ENCODE measurements around the gene BCL7C.
A peak's percentile ranks its signal among the peaks of the same experiment; 100 is the strongest.

The BCL7C gene

DNA sequence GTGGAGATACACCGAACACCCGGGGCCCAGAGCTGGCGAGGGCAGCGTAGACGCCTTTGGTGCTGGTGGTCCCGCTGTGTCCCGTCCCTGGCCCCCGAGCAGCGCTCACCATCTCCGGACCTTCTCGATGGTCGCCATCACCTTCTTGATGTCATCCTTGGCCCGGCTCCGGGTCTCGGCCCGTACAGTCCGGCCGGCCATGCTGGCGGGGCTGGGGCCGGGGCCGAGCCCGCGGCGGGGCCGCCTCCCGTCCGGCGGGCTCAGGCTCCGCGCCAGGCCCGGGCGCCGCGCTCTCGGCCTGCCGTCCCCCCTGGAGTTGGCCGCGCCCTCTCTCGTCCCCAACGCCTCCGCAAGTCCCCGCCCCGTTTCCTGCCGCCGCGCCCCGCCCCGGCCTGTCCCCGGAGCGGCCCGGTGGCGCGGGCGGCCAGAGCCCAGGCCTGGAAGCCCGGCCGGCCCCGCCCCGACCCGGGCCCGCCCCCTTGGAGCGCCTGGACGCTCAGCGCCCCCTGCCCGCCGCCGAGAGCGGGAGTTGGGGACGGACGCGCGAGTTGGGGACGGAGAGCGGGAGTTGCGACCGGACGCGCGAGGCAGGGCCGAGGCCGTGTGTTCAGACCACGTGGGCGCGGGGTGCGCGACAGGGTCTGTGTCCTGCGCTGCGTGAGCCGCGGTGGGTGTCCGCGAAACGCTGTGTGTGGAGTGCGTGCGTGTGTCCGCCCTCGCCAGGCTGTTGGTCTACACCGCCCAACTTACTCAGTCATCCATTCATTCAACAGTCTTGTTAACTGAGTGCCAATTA, at the start of gene BCL7C:
Gene BCL7C (minus strand): TSS at position 334 of the 796 bp plus-strand sequence. CDS start 133 bp downstream, at position 201.
- DNase-seq (ENCODE audit: low read depth) = peak; percentile 92

DNA sequence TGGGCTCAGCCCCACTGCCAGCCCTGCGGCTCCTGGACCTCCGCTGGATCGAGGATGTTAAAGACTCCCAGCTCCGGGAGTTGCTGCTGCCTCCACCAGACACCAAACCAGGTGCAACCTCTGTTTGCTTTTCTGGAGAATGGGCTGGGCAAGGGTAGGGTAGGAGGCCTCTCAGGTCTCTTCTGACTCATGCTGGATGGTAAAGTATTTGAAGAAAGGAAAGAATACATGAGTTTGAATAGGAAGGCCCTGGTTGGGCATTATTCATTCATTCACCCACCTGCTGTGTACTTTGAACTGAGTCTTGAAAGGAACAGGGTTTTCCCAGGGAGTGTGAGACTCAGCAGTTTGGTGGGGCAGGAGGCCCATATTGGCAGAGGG, 48.5 kb upstream of the BCL7C start:
- DNase-seq (ENCODE audit: low read depth) = no peak

DNA sequence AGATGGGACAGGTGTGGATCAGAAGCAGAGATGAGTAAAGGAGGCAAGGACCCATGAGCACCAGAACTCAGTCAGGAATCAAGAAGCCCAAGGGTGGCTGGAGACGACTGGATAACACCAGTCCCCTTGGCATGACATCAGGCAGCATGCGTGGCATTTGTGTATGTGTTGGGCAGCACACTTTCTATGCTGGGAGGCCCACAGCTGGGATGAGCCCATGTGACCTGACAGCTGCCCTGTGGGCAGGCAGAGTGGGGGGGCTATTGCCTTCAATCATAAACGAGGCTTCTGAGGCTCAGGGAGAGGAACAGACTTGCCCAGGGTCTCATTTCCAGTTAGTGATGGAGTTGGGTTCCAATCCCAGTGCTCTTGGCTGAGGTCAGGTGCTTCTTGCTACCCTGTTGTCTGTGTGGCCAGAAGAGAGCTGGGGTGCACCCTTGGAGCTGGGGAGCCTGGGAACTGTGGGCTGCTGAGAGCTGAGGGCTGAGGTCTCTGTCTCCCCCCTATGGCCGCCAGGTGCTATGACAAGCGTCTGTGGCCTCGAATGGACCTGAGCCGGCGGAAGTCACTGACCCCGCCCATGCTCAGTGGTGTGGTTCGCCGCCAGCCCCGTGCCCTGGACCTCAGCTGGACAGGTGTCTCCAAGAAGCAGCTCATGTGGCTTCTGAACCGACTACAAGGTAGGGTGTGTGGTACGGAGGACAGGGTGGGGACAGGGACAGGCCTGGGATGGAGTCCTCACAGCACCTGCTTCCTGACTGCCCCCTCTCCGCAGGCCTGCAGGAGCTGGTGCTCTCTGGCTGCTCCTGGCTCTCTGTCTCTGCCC, 47.9 kb upstream of the BCL7C start:
- DNase-seq (ENCODE audit: low read depth) = peak; percentile 82

DNA sequence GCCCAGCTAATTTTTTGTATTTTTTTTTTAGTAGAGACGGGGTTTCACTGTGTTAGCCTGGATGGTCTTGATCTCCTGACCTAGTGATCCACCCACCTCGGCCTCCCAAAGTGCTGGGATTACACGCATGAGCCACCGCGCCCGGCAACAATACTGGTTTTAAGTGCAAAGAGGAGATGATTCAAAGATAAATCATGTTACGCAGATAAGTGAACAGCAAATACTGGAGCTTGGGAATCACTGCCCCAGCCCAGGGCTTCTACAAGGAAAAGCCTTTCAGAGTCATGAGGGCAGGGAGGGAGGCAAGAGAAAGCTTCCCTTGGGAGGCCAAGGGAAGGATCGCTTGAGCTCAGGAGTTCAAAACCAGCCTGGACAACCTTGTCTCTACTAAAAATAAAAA, 45.7 kb upstream of the BCL7C start:
- peak; percentile 65 for DNase-seq (ENCODE audit: low read depth)

DNA sequence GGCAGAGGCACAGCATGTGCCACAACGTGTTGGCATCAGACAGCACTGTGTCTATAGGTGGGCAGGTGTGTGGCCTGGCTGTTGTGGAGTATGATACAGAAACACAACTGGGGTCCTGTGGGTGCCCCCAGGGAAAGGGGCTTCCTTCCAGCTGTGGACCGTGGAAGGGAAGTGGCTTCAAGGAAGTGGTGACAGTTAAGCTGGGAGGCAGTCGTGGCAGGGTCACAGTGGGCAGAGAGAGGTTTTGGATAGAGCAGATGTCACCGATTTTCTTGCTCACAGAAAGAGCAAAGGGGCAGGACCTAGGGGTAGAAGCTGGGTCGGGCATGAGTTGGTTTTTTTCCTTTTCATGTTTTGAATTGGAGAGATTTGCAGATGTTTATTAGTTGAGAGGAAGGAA, 43.8 kb upstream of the BCL7C start:
- DNase-seq (ENCODE audit: low read depth) = no peak

DNA sequence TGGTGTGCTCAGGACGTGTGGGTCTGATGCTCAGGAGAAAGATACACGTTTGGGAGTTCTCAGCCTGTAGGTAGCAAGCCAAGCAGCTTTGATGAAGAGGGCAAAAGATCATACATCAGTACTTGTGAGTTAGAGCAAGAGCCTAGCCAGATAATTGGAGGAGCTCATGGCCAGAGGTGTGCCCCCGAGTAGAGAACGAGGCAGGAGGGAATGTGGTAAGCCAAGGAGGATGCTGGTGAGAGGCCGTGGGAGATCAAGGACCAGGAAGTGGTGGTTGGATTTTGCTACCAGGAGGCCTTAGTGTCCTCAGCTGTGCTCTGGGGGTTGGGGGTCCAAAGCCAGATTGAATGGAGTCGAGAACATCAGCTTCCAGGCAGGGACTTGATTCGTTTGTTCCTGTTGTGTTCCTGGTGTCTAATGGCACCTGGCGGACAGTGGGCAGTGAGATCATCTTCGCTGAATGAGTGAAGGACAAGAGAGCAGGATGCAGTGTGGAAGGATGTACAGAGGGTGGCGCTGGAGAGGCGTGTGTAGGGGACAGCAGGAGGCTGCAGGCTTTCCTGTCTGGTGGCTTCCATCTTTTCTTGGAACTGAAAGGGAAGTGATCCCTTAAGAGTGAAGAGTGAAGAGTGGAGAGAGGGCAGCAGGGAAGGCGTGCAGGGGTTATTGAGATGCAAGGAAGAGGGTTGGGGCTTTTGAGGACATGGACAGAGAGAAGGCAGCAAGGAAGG, 41.1 kb upstream of the BCL7C start:
- DNase-seq (ENCODE audit: low read depth) = peak; percentile 63

DNA sequence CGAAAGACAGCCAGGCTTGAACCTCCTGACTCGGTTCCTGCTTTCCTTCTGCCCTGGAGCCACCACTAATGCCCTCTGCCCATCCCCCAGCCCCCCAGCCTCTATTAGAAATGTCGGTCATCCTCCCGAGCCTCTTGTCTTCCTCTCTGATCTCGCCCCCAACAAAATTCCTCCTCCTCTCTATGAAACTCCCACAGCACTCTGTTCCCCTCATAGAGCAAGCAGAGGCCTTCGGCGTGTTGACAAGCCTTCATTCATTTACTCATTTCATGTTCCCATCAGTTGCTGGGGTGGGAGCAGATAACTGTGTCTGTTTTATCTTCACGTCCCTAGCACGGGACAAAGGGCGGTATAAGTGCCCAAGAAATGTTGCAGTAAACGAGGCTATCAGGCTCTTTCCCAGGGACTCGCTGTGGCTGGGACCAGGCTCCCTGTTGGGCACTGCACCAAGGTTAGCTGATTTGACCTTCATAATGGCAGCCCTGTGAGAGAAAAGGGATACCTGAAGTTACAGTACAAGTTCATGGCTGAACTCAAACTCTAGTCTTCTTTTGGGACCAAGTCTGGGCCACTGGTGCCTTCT, 37.3 kb upstream of the BCL7C start:
- no peak for DNase-seq (ENCODE audit: low read depth)

DNA sequence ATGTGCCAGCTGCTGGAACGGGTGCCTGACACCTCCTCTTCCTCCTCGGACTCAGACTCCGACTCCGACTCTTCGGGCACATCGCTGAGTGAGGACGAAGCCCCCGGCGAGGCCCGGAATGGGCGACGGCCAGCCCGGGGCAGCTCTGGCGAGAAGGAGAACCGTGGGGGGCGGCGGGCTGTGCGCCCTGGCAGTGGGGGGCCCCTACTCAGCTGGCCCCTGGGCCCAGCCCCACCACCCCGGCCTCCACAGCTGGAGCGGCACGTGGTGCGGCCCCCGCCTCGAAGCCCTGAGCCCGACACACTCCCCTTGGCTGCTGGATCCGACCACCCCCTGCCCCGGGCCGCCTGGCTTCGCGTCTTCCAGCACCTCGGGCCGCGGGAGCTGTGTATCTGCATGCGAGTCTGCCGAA, 36.3 kb upstream of the BCL7C start:
- DNase-seq (ENCODE audit: low read depth) = no peak

DNA sequence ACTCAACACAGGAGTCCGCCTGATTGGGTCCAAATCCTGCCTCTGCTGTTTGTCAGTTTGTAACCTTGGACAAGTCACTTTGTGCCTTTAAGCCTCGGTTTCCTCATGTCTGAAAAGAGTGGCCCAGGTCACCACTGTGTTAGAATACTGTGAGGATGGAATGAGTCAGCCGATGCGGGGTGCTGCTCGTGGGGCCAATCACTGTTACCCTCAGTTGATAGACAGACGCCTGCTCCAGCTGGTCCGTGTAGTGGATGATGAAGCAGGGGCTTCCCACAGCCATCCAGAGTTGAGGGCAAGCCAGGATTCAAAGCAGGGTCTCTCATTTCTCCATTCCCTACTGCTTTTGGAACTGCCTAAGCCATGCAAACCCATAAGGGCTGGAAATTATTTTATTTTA, 35.3 kb upstream of the BCL7C start:
- no peak for DNase-seq (ENCODE audit: low read depth)

DNA sequence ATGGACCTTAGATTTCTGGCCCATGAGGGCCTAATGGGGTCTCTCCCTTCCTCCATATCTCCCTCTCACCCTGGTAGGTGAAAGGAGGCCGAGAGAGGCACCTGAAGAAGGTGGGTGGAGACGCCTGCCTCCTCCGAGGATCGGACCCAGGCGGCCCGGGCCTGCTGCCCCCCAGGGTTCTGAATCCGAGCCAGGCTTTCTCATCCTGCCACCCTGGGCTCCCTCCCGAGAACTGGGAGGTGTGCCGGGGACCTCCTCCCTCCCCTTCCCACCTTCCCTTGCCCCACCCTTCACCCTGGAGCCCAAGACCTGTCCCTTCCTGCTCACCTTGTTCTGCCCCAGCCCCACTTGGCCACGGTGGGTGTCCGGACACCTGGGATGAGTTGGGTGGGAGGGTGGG, 34.5 kb upstream of the BCL7C start:
- no peak for DNase-seq (ENCODE audit: low read depth)

DNA sequence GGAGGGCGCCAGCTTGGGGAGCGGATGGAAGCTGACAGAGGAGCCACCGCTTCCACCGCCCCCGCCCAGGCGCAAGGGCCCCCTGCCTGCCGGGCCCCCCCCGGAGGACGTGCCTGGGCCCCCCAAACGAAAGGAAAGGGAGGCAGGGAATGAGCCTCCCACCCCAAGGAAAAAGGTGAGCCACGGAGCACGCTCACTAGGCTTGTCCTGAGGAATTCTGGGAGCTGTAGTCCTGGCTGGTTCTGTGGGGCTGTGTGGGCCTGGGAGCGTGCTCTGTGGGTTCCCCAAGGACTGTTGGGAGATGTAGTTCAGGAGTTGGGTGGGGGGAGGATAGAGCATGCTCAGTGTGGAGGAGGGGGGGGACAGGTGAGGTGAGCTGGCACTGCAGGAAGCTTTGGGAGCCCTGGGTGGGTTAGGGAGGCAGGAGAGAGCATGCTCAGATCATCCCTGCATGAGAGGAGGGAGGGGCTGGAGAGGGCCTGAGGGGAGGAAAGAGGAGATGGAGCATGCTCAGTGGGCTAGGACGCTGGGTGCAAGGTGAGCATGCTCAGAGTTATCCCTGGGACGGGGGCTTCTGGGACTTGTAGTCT, 34.0 kb upstream of the BCL7C start:
- peak; percentile 64 for DNase-seq (ENCODE audit: low read depth)

DNA sequence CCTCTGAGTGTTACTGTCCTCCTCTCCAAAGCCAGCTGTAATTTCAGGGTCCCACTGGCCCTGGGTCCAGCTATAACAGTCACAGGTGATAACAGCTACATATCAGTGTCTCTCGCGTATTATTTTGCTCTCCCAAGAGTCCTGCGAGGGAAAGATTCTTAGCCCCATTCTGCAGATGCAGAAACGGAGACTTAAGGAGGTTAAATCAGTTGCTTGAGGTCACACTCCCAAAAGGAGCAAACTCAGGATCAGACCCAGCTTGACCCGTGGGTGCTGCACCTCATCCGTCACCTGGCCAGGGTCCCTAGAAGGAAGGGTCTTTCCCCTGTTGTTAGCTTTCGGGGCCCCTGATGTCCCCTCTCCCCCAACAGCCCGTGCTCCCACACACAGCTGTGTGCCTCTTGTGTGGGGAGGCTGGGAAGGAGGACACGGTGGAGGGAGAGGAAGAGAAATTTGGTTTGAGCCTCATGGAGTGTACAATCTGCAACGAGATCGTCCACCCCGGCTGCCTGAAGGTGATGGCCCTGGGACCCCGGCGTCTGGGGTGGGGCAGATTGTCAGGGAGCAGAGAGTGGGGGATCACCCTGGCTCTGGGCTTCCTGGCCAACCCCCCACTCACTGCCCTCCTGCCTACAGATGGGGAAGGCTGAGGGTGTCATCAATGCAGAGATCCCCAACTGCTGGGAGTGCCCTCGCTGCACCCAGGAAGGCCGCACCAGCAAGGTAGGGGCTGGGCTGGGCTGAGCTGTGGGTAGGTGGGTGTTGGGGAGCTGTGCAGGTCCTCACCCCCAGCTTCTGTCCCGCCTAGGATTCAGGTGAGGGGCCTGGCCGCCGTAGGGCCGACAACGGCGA, 33.3 kb upstream of the BCL7C start:
- DNase-seq (ENCODE audit: low read depth) = no peak

DNA sequence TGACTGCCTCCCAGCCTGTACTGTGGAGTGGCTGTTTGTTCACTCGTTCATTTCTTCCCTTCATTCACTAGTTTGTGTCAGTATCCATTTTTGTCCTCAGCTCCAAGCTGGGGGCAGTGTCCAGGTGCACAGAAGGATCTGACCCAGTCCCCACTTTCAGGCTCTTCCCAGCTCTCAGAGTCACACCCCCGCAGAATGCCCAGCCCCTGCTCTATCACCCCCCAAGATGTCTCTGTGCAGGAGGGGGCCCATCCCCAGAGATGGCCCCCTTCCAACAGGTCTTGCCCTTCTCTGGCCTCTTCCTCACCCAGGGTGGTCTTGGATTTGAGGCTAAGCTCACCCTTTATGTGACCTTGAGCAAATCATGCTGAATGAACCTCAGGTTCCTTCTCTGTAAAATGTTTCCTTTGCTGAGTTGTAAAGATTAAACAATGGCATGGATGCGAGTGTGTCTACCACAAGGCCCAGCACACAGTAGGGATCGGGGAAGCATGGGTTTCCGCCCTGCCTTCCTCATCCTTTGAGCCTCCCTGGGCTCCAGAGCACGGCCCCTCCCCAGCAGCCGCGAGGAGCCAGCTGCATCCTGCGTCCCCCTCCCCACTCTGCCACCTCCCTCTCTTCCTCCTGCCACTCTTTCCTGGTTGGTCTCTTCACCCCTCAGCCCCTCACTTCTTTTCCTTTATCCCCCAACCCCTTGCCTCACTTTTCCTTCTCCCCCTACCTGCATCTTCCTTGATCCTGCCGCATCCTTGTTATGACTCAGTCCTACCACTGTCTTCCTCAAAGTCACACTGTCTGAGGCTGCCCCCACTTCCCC, 32.3 kb upstream of the BCL7C start:
- no peak for DNase-seq (ENCODE audit: low read depth)

DNA sequence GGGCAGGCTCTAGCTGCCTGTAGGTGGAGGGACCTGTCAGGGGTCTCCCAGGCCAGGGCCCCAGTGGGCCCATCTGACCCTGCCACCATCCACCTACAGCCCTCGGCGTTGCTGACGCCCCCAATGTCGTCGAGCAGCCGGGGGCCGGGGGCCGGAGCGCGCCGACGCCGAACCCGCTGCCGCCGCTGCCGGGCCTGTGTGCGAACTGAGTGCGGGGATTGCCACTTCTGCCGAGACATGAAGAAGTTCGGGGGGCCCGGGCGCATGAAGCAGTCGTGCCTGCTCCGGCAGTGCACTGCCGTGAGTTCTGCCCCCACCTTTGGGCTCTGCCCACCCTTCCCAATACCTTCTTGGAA, 31.7 kb upstream of the BCL7C start:
- no peak for DNase-seq (ENCODE audit: low read depth)

DNA sequence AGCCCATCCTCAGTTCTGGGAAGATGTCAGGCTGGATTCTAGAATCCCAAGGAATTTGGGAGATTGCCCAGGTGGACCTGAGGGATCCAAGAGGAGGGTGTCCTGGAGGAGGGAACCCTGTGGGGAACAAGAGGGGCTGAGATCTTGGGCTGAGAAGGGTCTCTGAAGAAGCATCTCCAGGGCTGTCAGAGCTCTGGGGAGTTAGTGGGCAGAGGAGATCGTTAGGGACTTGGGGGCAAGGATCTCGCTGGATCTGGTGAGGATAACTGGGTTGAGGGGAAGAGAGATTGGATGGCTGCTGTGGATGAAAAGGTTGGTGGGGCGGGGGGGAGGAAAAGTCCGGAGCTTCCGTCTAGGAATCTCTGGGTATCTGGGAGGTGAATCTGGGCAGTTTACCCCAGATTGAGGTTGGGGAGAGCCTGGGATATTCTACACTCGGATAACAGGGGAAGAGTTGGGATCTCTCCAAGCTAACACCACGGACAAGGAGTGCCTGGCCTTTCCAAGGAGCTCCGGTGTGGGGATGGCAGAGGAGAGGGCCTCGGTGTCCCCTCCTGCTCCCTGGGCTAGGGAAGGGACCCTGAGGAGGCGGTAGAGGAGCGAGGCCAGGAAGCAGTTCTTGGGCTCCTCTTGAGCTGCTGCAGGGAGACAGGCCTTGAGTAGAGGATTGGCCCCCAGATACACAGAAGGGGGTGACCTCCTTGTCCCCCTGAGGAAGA, 31.2 kb upstream of the BCL7C start:
- DNase-seq (ENCODE audit: low read depth) = no peak

DNA sequence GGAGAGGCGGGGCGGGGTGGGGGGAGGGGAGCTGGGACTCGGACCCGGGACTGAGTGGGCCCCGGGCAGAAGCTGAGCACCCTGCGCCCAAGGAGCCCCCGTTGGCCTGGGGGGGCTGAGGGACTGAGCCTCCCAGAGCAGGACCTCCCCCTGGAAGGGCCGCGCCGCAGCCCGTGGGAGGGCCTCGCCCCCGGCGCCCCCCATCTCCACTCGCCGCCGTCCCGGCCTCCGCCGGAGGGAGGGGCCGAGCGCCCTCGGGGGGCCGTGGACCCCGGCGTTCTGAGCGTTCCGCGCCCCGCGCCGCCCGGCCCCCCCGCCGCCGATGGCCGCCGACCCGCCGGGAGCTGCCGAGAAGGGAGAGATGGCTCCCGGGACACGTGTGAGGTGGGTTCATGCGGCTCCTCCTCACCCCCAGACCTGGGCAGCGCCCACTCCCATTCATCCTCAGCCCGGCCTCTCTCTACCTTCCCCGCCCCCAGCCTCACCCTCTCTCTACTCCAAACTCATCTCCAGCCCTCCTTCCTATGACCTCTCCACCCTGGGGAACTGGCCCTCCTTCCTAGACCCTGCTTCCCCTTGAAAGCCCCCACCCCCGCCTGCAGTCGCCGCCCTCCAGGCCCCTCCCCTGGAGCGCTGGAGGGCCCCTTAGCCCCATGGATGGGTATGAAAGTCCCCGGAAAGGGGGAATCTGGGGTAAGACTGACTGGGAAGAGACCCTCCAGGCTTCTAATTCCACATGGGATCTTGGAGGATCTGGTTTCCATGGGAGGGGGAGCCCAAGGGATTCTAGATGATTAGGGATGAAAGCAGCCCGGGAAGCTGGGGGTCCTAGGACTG, 30.4 kb upstream of the BCL7C start:
- peak; percentile 12 for DNase-seq (ENCODE audit: low read depth)

DNA sequence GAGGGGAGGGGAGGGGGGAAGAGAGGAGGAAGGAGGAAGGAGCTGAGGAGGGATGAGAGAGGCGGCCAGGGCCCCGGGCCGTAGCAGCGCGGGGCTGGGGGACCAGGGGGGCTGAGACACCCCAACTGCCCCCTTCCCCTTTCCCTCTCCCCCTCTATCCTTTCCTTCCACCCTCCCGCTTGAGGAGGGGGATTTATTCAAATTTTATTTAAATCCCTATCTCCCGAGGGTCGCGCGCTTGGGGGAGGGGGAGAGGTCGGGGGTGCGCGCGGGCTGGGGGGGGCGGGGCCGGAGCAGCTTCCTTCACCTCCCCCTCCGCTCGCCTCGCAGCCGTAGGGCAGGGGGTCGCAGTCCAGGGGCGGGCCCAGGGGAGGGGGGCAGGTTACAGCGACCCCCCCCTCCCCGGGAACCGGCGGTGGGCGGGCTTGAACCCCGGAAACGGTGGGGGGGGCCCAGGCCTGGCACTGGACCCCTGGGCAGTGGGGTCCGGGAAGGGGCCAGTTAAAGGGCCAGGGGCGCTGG, 29.7 kb upstream of the BCL7C start, which contains the start of gene FBXL19:
Gene FBXL19 (plus strand): TSS at position 19 of the 522 bp plus-strand sequence. CDS start 2,183 bp downstream, outside the sequence.
- no peak for DNase-seq (ENCODE audit: low read depth)

DNA sequence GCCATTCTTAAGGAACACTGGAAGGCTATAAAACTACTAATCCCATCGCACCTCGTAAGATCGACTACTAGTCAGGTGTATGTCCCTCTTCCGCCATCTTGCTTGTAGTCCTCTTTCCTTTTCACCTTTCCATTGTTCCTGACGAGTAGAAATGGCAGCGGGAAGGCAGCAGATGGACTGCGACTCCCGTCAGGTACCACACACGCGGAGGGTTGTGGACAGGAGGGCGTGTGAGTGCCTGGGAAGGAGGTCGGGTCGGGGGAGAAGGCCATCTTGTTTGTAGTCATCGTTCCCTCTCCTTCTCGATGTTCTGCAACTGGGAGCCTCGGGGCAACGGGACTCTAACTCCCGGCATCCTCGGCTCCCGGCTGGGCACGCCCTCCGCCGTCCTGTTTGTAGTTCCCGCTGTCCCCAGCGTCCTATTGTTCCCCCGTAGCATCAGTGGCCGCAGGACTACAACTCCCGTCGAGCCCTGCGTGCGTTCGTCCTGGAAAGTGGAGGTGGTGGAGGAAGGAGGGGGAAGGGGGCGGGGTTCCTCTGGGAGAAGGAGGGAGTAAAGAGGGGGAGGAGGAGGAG, 29.2 kb upstream of the BCL7C start:
- DNase-seq (ENCODE audit: low read depth) = peak; percentile 100
